GM12892 (cell line): ENCODE measurements around the gene CHMP6.

Experiments
- POLR2A ChIP-seq: IDR thresholded peaks from 2 replicates; pipeline ENCODE4 v1.6.1; 2011; ENCODE audit warnings: low read depth, low read length, control low read depth
- POLR2AphosphoS5 ChIP-seq: IDR thresholded peaks from 2 replicates; pipeline ENCODE4 v1.6.1; 2011; ENCODE audit warnings: low read depth, low read length, control low read depth
- TAF1 ChIP-seq: IDR thresholded peaks from 2 replicates; pipeline ENCODE4 v1.6.1; 2011; ENCODE audit warnings: low read depth, mild to moderate bottlenecking, control low read depth, low read length, borderline replicate concordance

DNA sequence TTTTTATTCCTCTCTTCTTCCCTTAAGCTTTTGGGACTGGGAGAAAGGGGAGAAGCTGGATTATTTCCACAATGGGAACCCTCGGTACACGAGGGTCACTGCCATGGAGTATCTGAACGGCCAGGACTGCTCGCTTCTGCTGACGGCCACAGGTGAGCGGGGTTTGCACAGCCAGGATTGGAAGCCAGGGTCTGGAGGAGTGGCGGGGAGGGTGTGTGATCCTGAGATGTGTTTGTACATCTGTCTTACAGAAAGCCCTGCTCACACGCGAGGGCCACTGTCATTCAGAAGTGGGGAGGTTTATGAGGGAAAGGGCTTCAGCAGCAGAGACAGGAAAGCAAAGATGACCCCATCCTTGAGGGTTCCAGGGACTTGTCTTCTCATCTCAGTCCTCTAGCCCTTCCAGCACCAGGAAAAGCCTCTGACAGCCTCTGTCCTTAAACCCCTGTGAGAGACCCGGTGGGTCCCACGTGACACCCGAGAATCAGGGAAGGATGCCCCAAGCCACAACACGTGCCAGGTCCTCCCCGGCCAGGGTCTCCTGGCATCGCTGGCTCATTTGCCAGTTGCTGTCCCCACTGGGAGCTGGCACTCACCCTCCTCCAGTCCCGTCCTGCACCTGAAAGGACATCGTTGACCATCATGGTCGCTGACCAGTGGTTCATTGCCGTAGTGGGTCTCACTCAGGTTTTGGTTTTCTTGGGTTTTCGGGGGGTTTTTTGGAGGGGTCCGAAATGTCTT is 44.3 kb upstream of the CHMP6 start:
- TF ChIP-seq TAF1 = no peak
- TF ChIP-seq POLR2A = no peak
- no peak for TF ChIP-seq POLR2AphosphoS5
